ENCODE data around the gene EVX1.

Gene EVX1

GRCh38 chr7:27250557-27251070, 8.0 kb downstream of the EVX1 start:
- no peak for DNase-seq

DNA sequence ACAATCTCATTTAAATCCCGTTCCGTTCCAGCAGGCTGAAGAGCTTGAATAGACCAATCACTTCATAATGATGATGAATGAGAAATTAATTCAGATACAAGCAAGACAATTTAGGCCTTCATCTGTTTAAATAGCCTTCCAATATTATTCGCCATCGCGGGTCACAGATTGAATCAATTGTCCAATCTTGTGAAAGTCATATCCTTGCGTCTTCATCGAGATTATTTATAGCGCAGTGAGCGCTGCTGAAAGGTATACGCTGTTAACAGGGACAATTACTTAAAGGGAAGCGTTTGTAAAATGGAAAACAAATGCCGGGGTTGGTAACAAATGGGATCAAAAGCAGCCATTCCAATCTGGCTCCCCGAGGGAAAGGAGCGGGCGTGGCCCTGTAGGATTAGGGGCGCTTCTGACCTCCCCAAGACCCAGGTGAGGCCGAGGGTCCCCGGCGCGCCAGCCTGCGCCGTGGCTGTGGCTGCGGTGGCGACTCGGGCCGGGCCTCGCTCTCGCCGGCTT, 8.6 kb downstream of the EVX1 start:
- no peak for DNase-seq

DNA sequence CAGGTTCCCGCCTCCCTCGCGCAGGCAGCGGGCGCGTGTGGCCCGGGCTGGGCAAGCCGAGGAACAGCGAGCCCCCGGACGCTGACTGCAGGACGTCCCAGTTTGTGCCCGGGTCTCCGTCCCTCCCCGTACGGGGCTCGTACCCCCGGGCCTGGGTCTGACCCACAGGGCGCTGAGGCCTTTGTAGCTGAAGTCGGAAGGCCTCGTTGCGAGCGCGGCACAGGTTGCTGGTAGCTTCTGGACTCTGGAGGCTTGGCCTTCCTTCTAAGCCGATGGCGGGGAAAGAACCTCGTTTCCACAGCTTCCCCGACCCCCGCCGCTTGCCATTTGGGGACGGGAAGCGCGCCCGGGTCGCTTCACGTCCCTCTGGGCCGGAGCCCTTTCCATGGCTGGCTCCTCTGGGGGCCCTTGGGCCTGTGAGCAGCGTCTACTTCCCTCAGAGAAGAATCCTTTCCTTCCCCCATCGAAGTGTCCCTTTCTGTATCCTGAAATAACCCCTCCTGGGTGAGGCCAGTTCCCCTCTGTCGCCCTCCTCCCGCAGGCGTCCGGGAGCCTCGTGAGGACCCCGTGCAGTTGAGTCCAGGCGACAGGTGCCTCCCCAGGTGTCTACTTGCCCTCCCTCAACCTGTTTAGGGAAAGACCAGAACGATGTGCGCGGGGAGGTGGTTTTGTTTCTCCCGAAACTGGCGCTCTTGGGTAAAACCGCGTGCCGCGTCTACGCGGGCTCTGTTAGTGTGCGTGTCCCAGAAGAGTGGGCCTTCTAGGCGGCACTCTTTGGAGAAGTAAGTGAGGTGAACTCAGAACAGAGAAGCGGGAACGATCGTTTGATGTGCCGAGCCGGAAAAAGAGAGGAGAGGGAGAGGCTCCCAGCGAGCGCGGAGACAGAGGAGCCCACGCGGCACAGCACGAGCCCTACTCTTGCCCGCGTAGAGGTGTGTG, 9.3 kb downstream of the EVX1 start:
- DNase-seq, result no peak

- no peak for DNase-seq
Observed at GRCh38 chr7:27254625-27255024, 12.0 kb downstream of the EVX1 start.

DNA sequence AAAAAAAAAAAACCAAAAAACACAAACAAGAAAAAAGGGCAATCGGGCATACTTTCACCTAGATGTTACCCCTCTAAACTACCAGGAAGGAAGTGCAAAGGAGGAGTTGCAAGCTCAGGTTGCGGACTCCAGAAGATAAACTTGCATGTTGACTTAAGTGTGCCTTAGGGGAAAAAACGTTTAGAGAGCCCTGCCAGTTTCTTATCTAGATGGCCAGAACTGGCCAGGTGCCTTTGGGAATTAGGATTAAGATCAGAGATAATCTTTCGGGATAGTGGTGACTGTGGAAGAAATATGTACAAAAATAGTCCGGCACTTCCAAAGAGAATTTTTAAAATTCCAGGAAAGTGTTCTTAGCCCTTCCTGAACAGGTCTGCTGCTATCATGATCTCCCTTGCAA, 17.6 kb downstream of the EVX1 start:
- no peak for DNase-seq

GRCh38 chr7:27262121-27262520, 19.5 kb downstream of the EVX1 start:
- DNase-seq, result no peak

- DNase-seq, result no peak
Observed at GRCh38 chr7:27263781-27264180, 21.2 kb downstream of the EVX1 start.

- no peak for DNase-seq
Observed at GRCh38 chr7:27269455-27269854, 26.9 kb downstream of the EVX1 start.

- no peak for DNase-seq
Observed at GRCh38 chr7:27271384-27271783, 28.8 kb downstream of the EVX1 start.

DNA sequence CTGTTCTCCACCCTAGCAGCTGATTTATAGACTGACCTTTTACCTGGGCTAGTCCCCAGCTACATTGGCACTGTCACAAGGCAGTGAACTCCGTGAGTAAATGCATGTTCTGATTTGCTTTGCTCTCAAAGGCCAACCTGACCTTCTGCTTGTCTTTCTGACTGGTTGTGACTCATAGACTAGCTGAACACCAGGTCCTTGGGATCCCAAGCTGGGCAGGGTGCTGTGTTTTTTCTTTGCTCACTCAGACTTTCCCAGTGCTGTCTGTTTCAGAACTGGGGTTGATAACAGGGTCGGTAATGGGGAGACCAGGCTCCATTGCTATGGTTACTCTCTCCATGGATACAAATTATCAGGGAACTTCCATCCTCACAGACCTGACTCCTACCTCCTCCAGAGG, 35.0 kb downstream of the EVX1 start:
- DNase-seq, result no peak

DNA sequence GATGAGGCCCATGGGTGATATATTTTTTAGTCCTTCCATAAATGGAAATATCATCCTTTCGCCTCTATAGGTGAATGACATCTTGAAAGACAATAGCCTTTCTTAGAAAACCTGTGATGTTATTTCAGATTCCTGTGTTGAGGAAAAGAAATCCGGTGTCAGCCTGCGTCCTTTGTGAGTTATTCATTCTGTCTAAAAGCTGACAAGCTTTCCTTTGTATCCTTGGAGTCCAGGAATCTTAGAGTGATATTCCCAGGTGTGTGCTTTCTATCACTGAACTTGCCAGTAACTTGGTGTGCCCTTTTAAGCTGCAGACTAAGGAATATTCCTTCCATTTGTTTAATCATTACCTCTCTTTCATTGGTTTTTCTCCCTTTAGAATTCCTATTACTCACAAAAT, 41.0 kb downstream of the EVX1 start:
- no peak for DNase-seq

- no peak for DNase-seq
Observed at GRCh38 chr7:27295236-27295635, 52.6 kb downstream of the EVX1 start.

DNA sequence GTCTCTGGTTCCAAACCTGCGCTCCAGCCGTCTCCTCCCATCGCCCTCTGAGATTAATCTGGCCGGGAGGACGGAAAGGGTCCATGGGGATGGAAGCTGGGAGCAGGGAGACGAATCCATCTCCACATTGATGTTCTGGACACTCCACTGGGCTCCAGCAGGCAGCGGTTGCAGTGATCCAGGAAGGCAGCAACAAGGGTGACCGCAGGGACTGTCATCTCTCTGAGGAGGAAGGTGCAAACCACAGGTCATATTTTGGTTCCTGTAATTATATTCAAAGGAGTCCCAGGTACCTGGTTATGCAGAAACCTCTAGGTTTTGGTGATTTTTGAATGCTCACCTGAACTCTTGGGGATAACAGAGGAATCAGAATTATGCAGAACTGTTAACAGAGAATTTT, 54.8 kb downstream of the EVX1 start:
- DNase-seq, result no peak

Measured in NCI-H2171 treated with DMSO at 0.1 percent for 48 hours (cell line).